Smooth muscle cell (in vitro differentiated cells): ENCODE data around the gene KIAA0408. TPM values are rescaled to one million over a fixed set of nuclear protein-coding genes. Genes with fewer than 3 reads are reported as not detected.
A peak's percentile ranks its signal among the peaks of the same experiment; 100 is the strongest.

Source experiments
- DNase-seq: peaks from one replicate; lab custom pipeline; 2025; ENCODE audit not compliant: unreplicated experiment; lab: John Stamatoyannopoulos, UW
- H2AFZ ChIP-seq: fragments of 200-600 bp; sonication (generic); 2 replicates; pipeline ENCODE4 v1.6.0; 2016; ENCODE audit warnings: antibody characterized with exemption, low read depth, mild to moderate bottlenecking
- H3F3A ChIP-seq: fragments of 200-600 bp; sonication (generic); 2 replicates; pipeline ENCODE4 v1.6.0; 2017; ENCODE audit warnings: antibody characterized with exemption, low read depth
- H3K27ac ChIP-seq: fragments of 200-600 bp; sonication (generic); 2 replicates; pipeline ENCODE4 v1.5.1; 2016; ENCODE audit warnings: low read depth, mild to moderate bottlenecking
- H3K27me3 ChIP-seq: fragments of 200-600 bp; sonication (generic); 2 replicates; pipeline ENCODE4 v1.6.1; 2016; ENCODE audit warnings: low read depth, mild to moderate bottlenecking
- H3K36me3 ChIP-seq: fragments of 200-600 bp; sonication (generic); 2 replicates; pipeline ENCODE4 v1.5.1; 2016; ENCODE audit warnings: low read depth
- H3K4me1 ChIP-seq: fragments of 200-600 bp; sonication (generic); 2 replicates; pipeline ENCODE4 v1.5.1; 2016; ENCODE audit warnings: low read depth
- H3K4me2 ChIP-seq: fragments of 200-600 bp; sonication (generic); 2 replicates; pipeline ENCODE4 v1.6.0; 2016; ENCODE audit warnings: mild to moderate bottlenecking
- H3K4me3 ChIP-seq: fragments of 200-600 bp; sonication (generic); 2 replicates; pipeline ENCODE4 v1.5.1; 2016; ENCODE audit warnings: mild to moderate bottlenecking
- H3K79me2 ChIP-seq: fragments of 200-600 bp; sonication (generic); 2 replicates; pipeline ENCODE4 v1.6.0; 2016; ENCODE audit warnings: low read depth, mild to moderate bottlenecking
- H3K9ac ChIP-seq: fragments of 200-600 bp; sonication (generic); 2 replicates; pipeline ENCODE4 v1.6.0; 2016; ENCODE audit warnings: low read depth
- H3K9me3 ChIP-seq: fragments of 200-600 bp; sonication (generic); replicated peaks from 2 replicates; pipeline ENCODE4 v1.5.1; 2016; ENCODE audit warnings: low read depth
- H4K20me1 ChIP-seq: fragments of 200-600 bp; sonication (generic); 2 replicates; pipeline ENCODE4 v1.6.0; 2016; ENCODE audit warnings: low read depth
- WGBS: methylation state at CpG from one replicate; pipeline ENCODE4 v1.1.7; 2016; ENCODE audit warnings: low lambda C conversion rate; 5-methylcytosine and 5-hydroxymethylcytosine counted together
- polyA plus RNA-seq: library from polyadenylated mRNA; unstranded; fragments of >200 nt; fragmentation: Nextera tagmentation; extraction: Ambion mirVana; gene quantifications from 2 replicates; pipeline ENCODE4 v1.2.1, GENCODE V29; 2016
- total RNA-seq: library from RNA; depleted of rRNA; stranded (reverse); fragments of >200 nt; gene quantifications from 2 replicates; pipeline ENCODE4 v1.2.3, GENCODE V29; 2014
- TF ChIP-seq, protein P1 (sequence below): fragments of 200-600 bp; sonication (generic); IDR thresholded peaks from 2 replicates; pipeline ENCODE4 v1.5.1; 2017; ENCODE audit warnings: borderline replicate concordance, mild to moderate bottlenecking, antibody characterized with exemption; ENCODE audit not compliant: insufficient read depth, poor library complexity, severe bottlenecking

KIAA0408 gene
- total and polyA plus RNA-seq, 2 experiments from 2014 or later: 2.8 to 8.9 TPM

DNA sequence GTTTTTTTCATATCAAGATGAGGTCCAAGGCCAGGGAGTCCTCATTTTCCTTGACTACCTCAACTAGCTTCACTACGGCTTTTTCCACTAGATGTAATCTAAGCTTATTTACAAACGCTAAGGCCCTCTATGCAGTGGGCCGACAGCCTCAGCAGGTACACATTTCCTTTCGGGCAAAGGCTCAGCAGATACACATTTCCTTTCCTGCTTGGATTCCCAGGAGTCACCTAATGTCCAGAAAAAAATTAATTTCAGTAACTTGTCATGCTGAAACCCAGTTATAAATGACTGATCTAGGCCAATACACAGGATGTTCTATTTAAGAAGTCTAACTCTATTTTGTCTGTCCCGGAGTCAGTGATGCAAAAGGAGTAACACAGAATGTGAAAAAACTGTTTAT lies 7.2 kb upstream of the KIAA0408 start:
- Histone ChIP-seq H2AFZ (no peak overlapping the region), H3K79me2 (no peaks in the 10 kb centered on the region), H3F3A (peaks cover 3% of the 10 kb centered on the region), H3K9ac (no peak overlapping the region), H3K27me3 (no peaks in the 10 kb centered on the region), H3K4me1 (no peaks in the 10 kb centered on the region), H3K4me2 (no peak overlapping the region), H4K20me1 (no peaks in the 10 kb centered on the region), H3K27ac (no peak overlapping the region), H3K4me3 (no peak overlapping the region), H3K36me3 (no peaks in the 10 kb centered on the region), H3K9me3 (no peaks in the 10 kb centered on the region)
- DNase-seq: no peak
- TF ChIP-seq, protein P1, sequence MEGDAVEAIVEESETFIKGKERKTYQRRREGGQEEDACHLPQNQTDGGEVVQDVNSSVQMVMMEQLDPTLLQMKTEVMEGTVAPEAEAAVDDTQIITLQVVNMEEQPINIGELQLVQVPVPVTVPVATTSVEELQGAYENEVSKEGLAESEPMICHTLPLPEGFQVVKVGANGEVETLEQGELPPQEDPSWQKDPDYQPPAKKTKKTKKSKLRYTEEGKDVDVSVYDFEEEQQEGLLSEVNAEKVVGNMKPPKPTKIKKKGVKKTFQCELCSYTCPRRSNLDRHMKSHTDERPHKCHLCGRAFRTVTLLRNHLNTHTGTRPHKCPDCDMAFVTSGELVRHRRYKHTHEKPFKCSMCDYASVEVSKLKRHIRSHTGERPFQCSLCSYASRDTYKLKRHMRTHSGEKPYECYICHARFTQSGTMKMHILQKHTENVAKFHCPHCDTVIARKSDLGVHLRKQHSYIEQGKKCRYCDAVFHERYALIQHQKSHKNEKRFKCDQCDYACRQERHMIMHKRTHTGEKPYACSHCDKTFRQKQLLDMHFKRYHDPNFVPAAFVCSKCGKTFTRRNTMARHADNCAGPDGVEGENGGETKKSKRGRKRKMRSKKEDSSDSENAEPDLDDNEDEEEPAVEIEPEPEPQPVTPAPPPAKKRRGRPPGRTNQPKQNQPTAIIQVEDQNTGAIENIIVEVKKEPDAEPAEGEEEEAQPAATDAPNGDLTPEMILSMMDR: no peak
- 82% methylated on average over 5 of the region's 5 CpGs for WGBS

DNA sequence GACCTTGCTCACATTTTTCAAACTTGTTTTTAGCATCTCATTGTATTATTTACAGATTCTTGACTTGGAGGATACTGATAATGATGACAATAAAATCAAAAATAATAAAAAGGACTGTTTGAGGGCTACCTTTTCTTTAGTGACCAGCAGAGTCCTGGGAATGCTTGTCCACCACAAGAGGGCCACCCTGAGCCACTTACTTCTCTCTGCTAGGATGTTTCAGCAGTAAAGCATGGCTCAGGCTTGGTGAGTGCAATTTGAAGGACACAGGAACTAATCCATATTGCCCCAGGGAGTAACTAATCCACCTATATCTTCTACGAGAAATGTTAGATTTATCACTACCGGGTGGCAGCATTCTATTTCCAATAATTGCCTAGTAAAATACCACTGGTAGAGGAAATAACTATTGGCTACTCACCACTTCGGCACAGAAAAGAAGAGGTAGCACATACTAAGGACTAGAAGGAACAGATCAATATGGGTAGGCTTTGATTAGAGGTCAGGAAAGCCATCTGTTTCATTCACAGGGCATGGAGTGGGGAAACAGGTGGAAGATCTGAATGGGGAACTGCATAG lies 5.8 kb upstream of the KIAA0408 start:
- Histone ChIP-seq H3K9me3 (no peaks in the 10 kb centered on the region), H3K36me3 (no peaks in the 10 kb centered on the region), H3K27ac (peak overlapping the region; percentile 64), H4K20me1 (no peaks in the 10 kb centered on the region), H2AFZ (no peak overlapping the region), H3K4me1 (no peaks in the 10 kb centered on the region), H3K9ac (no peak overlapping the region), H3K4me2 (peak overlapping the region; percentile 26), H3K79me2 (no peaks in the 10 kb centered on the region), H3F3A (peaks cover 3% of the 10 kb centered on the region), H3K27me3 (no peaks in the 10 kb centered on the region), H3K4me3 (no peak overlapping the region)
- TF ChIP-seq, protein P1: peak; percentile 82
- DNase-seq: no peak
- 34% methylated on average over 3 of the region's 3 CpGs for WGBS

DNA sequence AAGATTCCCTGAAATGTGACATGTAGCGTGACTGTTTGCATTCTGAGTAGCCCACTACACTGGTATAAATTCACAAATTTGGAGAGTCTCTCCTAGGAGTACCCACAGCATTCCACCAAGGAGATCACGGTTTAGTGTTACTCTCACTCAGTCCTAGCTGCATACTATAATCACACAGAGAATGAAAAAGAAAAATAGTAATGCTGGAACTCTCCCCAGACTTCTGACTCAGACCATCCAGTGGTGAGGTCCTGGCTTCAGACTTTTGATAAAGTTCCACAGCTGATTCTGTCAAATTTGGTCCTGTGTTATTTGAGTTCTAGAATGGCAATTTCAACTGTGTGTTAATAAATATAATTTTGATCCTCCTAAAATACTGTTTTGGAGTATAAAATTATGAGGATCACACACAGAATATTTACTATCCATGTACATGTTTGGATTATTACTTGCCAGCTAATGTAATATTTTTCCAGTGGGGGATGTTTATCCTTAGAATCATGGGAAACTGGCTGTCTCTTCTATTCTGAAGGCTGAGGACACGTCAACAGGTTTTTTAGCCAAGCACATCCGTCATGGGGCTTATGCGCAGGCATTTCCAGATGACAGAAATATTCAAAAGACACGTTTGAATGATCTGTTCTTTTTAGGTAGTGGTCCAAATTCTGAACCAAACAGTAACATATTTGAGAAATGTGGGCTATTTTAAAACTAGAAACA lies 5.1 kb upstream of the KIAA0408 start:
- H2AFZ ChIP-seq: no peak overlapping the region
- peaks cover 3% of the 10 kb centered on the region for H3K4me1 ChIP-seq
- DNase-seq: no peak
- 41% methylated on average over 6 of the region's 6 CpGs for WGBS
- H3K4me3 ChIP-seq: no peak overlapping the region
- peak overlapping the region; percentile 26 for H3K4me2 ChIP-seq
- H3K9me3 ChIP-seq: no peaks in the 10 kb centered on the region
- H3K79me2 ChIP-seq: no peaks in the 10 kb centered on the region
- H3F3A ChIP-seq: peaks cover 3% of the 10 kb centered on the region
- no peaks in the 10 kb centered on the region for H4K20me1 ChIP-seq
- H3K27me3 ChIP-seq: no peaks in the 10 kb centered on the region
- peak overlapping the region; percentile 64 for H3K27ac ChIP-seq
- TF ChIP-seq, protein P1: no peak
- H3K9ac ChIP-seq: no peak overlapping the region
- no peaks in the 10 kb centered on the region for H3K36me3 ChIP-seq
